RWPE2 (cell line): Measurements from ENCODE around the gene CHST13.

ENCODE experiments used
- ATAC-seq: fragments of 200-7000 bp; cut with Tn5 transposase; 3 replicates; pipeline ENCODE4 v1.9.1; 2021; ENCODE audit warnings: low read depth
- DNase-seq: peaks from one replicate; pipeline ENCODE4 v3.0.0-alpha.2; 2020; ENCODE audit warnings: low spot score
- H3K27ac ChIP-seq: fragments of 450-650 bp; 2 replicates; pipeline ENCODE4 v1.5.1; 2017; ENCODE audit warnings: mild to moderate bottlenecking; ENCODE audit not compliant: poor library complexity, severe bottlenecking
- H3K27me3 ChIP-seq: fragments of 250-450 bp; sonication (Bioruptor Pico); 2 replicates; pipeline ENCODE4 v1.5.1; 2021; ENCODE audit warnings: mild to moderate bottlenecking, moderate library complexity; ENCODE audit not compliant: insufficient read depth, poor library complexity, severe bottlenecking
- H3K36me3 ChIP-seq: fragments of 250-450 bp; sonication (Bioruptor Pico); 2 replicates; pipeline ENCODE4 v1.5.1; 2020; ENCODE audit warnings: low read depth, mild to moderate bottlenecking, moderate library complexity
- H3K4me1 ChIP-seq: fragments of 250-450 bp; sonication (Bioruptor Pico); 2 replicates; pipeline ENCODE4 v1.5.1; 2021; ENCODE audit warnings: mild to moderate bottlenecking, moderate library complexity; ENCODE audit not compliant: insufficient read depth, poor library complexity, severe bottlenecking
- H3K4me3 ChIP-seq: fragments of 250-450 bp; sonication (Bioruptor Pico); 2 replicates; pipeline ENCODE4 v1.5.1; 2021; ENCODE audit warnings: mild to moderate bottlenecking, moderate library complexity; ENCODE audit not compliant: severe bottlenecking
- H3K9me3 ChIP-seq: fragments of 250-450 bp; sonication (Bioruptor Pico); 2 replicates; pipeline ENCODE4 v1.5.1; 2021; ENCODE audit warnings: mild to moderate bottlenecking, moderate library complexity; ENCODE audit not compliant: severe bottlenecking
- TF ChIP-seq, protein P1 (sequence below): fragments of 450-650 bp; IDR thresholded peaks from one replicate; pipeline ENCODE4 v1.5.1; 2017; ENCODE audit warnings: mild to moderate bottlenecking, moderate library complexity; ENCODE audit not compliant: poor library complexity, severe bottlenecking

CHST13 gene

DNA sequence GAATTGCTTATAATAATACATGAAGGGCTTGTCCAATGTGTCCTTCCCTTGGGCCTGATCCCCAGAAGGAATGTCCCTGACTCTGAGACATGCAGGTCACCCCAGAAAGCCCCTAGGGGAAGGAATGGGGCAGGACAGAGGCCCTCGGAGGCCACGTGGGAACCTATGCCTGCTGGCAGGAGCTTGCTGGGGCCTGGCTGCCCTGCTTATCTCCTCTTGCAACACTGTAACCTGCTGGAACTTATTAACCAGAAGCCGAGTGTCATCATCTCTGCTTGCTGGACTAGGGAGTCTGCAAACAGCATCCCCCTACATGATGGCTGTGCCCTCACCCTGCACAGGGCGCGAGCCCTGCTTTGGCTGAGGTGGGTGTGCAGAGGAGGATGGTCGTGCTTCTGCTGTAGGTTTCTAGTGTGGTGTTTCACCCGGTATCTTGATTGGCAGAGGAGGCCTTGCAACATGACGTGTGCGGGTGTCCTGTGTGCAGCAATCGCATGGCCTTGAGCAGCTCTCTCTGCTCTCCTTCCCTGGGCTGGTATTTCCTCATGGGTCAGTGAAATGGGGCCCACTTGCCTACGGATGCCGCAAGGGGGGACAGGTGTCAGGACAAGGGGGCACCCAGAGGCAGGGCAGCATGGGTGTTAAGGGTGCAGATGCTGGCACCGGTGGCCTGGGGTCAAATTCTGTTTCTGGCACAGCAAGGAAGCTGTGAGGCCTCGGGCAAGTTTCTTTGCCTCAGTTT lies 5.0 kb downstream of the CHST13 start:
- Histone ChIP-seq H3K36me3 (no peaks in the 10 kb centered on the region), H3K27ac (no peak overlapping the region), H3K4me3 (no peak overlapping the region), H3K4me1 (no peaks in the 10 kb centered on the region), H3K9me3 (no peaks in the 10 kb centered on the region), H3K27me3 (peaks cover 20% of the 10 kb centered on the region)
- TF ChIP-seq, protein P1, sequence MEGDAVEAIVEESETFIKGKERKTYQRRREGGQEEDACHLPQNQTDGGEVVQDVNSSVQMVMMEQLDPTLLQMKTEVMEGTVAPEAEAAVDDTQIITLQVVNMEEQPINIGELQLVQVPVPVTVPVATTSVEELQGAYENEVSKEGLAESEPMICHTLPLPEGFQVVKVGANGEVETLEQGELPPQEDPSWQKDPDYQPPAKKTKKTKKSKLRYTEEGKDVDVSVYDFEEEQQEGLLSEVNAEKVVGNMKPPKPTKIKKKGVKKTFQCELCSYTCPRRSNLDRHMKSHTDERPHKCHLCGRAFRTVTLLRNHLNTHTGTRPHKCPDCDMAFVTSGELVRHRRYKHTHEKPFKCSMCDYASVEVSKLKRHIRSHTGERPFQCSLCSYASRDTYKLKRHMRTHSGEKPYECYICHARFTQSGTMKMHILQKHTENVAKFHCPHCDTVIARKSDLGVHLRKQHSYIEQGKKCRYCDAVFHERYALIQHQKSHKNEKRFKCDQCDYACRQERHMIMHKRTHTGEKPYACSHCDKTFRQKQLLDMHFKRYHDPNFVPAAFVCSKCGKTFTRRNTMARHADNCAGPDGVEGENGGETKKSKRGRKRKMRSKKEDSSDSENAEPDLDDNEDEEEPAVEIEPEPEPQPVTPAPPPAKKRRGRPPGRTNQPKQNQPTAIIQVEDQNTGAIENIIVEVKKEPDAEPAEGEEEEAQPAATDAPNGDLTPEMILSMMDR: no peak
- ATAC-seq (no peak), DNase-seq (no peak)

DNA sequence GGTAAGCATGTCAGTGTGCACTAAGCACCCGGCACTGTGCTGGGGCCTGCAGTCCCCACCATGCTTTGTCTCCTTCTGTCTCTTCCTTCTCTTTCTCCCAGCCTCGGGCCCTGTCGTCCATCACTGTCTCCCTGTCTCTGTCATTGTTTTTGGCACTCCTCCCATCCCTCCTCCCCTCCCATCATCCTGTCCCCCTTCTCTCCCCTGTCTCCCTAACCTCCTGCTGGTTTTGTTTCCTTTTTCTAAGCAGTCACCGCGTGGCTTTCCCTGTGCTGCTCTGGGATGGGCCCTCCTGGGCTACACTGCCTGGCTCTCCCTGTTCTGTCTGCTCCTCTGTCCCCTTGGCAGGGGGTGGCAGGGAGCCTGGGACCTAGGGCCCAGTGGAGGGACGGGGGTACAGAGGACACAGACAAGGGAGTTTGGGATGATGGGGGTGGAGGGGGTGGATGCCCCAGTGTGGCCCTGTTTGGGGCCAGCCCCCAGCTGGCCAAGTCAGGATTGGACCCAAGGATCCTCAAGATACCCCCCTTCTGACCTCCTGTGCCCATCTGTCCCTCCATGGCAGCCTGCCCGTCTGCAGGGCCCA lies 5.7 kb downstream of the CHST13 start:
- no peaks in the 10 kb centered on the region for H3K9me3 ChIP-seq
- ATAC-seq (no peak), DNase-seq (no peak)
- H3K4me1 ChIP-seq: no peaks in the 10 kb centered on the region
- no peak overlapping the region for H3K4me3 ChIP-seq
- TF ChIP-seq, protein P1: no peak
- H3K27me3 ChIP-seq: peaks cover 22% of the 10 kb centered on the region
- no peak overlapping the region for H3K27ac ChIP-seq
- H3K36me3 ChIP-seq: no peaks in the 10 kb centered on the region

DNA sequence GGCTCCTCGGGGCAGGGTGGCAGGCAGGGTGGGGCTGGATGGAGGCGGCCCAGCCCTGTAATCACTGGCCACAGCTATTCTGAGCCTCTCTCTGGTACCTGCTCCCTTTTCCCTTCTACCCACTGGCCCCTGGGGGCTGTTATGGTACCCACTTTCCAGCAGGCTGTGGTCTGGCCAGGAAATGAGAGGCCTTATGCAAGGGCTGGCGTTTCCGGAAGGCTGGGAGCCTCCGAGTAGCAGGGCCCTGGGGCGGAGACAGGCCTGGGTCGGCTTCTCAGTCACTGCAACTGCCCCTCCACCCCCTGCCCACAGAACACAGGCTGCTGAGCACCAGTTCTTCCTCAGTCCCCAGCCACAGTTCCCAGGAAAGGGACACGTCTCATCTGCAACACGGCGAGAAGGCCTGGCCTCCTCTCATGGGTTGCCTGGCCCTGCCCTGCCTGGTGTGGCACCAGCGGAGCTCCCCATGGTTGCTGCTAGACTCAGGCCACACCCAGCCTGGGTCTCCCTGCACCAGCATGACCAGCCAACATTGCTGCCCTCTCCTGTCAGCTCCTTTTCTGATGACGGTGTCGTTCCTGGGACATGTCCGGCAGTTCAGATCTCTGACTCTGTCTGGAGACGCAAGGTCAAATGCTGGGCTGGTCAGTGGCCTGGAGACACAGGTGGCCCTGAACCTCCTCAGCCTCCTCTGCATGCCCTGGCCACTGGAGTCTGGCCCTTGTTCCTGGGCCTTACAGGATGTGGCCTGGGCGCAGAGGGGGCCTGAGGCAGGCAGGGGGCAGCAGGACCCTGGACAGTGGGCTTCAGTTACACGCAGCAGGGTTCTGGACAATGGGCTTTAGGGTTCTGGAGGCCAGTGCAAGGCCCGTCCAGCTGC lies 6.5 kb downstream of the CHST13 start:
- DNase-seq (no peak), ATAC-seq (no peak)
- H3K4me1 ChIP-seq: no peaks in the 10 kb centered on the region
- no peak overlapping the region for H3K4me3 ChIP-seq
- H3K27me3 ChIP-seq: peaks cover 22% of the 10 kb centered on the region
- no peak overlapping the region for H3K27ac ChIP-seq
- H3K36me3 ChIP-seq: no peaks in the 10 kb centered on the region
- TF ChIP-seq, protein P1: no peak
- no peaks in the 10 kb centered on the region for H3K9me3 ChIP-seq

DNA sequence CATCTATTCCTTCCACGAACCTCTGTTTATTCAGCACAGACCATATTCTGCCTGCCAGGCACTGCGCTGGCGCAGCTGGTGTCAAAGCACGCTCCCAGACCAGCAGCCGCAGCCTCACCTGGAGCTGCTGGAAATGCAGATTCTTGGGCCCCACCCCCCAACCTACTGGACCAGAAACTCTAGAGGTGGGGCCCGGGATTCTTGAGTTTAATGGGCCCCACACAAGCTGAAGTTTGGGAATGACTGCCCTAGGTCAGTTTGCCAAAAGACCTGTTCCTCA lies 7.0 kb downstream of the CHST13 start:
- H3K4me3 ChIP-seq: no peak overlapping the region
- no peaks in the 10 kb centered on the region for H3K36me3 ChIP-seq
- DNase-seq (no peak), ATAC-seq (no peak)
- no peaks in the 10 kb centered on the region for H3K9me3 ChIP-seq
- H3K4me1 ChIP-seq: no peaks in the 10 kb centered on the region
- no peak overlapping the region for H3K27ac ChIP-seq
- TF ChIP-seq, protein P1: no peak
- H3K27me3 ChIP-seq: peaks cover 22% of the 10 kb centered on the region
